HG03060 (cell line): ENCODE results near the gene EIF4E1B.

Experiments used
- ATAC-seq: cut with Tn5 transposase; IDR thresholded peaks from one replicate; pipeline ENCODE4 v1.9.1; 2021; ENCODE audit warnings: low read depth, moderate number of reproducible peaks; ENCODE audit not compliant: unreplicated experiment

The EIF4E1B gene

DNA sequence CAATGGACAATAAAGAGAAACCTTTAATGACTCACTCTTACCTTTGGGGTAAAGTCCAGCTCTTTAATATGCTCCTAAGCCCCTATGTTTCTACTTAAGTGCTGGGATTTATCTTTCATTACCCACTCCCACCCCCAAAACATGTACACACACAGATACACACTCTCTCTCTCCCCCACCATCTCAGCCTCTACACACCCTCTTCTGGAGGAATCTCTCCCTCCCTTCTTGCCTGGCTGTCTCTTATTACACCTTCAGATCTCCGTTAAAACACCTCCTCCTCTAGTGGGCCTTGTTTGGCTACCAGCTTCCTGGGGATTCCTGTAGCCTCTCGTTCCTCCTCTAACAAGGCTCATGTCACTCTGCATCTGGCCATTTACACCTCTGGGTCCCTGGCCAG is 27.4 kb upstream of the EIF4E1B start:
- no peak for ATAC-seq

DNA sequence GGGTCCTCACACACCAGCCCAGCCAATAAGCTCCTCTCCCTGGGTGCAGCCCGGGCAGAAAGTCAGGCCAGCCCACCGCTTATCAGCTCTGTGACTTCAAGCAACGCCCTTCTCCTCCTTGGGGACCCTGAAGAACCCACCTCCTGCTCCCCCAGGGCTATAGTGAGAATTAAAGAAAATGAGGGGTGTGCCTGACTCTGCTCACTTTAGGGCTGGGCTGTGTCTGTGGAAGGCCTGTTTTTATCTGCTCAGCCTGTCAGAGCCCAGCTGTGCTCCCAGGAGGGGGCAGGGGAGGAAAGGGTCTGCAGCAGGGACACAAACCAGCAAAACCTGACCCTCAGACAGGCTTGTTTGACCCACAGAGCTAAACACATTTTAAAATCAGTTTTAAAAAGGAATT is 24.4 kb upstream of the EIF4E1B start:
- no peak for ATAC-seq

DNA sequence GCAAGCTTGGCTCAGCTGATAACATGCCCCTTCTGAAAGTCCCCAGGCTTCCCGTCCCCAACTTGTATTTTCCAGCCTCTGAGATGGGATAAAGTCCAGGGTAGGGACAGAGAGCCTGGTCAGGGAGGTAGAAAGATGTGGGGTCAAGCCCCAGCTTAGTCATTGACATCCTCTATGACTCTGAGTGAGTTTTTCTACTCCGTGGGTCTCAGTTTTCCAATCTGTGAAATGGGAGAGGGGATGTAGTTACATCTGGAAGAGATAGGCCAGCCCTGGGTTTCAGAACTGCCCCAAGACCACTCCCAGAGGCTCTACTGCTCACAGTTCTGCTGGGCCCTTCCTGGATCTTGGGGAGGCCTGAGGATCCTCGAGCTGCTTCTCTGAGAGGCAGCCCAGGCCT is 23.6 kb upstream of the EIF4E1B start:
- ATAC-seq = no peak

DNA sequence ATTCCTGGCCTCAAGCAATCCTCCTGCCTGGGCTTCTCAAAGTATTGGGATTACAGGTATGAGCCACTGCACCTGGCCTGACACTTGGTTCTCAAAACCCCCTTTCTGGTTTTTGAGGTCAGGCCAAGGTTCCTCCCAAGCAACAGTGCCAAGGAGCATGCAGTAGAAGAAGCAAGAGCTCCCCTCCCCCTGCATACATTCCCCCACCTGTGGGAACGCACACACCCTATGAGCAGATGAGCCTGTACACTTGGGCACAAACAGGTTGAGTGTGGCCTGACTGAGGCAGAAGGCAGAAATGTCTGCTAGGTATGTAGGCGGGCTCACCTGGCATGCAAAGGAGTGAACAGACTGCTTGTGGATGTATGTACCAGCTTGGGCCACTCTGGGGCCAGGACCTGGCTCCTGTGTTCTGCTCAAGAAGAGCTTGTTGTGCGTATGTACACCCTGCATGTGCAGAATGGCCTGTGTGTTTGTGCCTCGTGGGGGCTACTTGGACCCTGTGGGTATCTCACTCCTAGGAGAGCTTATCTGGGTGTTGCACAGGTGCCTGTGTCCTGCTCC is 22.3 kb upstream of the EIF4E1B start:
- ATAC-seq = no peak

DNA sequence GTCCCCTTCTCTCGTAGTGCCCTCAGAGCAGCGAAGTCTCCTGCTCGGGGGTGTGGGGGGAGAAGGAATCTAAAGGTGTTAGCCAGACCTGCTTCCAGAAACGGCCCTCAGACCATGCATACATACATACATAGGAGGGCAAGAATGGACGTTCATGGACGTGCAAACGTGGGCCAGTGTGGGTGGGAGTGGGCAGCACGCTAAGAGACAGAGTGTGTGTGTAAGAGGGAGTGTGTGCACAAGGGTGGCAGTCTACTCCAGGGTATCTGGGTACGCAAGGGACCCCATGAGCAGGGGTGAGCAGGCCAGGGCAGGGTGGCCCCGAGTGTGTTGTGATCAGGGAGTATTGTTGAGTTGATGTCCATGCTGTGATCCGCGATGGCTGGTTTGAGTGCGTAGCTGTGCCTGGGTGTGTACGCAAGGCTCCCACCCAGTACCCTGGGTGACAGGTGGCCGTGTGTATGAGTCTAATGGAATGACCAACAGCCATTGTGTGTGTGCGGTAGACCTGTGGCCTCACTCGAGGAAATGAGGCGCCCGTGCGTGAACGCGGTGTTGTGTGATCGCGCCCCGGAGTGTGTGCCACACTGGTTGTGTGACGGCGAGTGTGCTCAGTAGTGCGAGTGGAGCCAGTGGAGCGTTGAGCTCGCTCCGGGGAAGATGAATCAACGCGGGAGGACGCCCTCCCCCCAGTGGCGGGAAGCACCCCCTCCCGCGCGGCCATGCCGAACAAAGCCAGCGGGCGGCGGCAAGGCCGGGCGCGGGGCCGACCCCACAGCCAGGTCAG is 21.3 kb upstream of the EIF4E1B start:
- no peak for ATAC-seq

DNA sequence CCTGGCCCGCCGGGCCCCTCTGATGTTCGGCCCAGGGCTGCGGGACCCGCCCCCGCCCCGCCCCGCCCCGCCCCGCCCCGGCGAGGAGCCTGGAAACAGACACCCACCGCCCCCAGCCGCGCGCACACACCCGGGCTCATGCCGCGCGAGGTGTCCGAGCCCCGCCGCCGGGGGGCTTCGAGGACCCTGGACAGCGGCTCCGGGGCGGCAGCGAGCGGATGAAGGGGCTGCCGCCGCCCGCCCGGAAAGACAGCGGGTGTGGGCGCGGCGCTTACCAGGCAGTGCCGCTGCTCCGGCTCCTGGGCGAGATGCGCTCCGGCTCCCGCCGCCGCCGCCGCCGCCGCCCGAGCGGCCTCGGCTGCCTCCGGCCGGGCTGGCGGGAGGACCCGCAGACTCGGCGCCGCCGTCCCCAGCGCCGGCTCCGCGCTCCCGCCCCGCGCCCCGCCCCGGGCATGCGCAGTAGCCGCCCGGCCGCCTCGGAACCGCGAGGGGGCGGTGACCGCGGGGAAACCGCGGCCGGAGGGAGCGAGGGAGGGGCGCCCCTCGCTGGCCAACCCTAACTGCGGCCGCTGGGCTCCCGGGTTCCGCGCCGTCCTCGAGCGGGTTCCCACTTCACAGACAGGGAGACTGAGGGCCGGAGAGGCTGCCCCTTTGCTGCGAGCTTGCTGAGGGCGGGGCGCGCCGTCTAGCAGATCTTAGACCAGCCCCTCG is 20.6 kb upstream of the EIF4E1B start, which contains the start of gene GPRIN1:
Gene GPRIN1 (minus strand): TSS at position 433 of the 711 bp plus-strand sequence. CDS start 10,322 bp downstream, outside the sequence.
- no peak for ATAC-seq

DNA sequence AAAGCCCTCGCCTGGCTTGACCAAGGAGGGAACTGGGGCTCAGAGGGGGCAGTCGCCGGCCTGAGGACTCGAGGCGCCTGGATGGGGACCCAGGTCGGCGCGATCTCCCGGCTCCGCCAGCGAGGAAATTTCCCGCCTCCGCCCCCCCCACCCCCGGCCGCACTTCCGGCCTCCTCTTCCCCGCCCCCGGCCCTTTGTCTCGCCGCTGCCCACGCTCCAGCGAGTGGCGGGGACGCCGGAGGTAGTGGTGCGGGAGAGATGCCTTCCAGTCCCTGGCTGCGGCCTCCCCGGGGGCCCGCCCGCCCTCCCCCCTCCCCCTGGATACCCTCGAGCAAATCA is 20.1 kb upstream of the EIF4E1B start:
- ATAC-seq = no peak

DNA sequence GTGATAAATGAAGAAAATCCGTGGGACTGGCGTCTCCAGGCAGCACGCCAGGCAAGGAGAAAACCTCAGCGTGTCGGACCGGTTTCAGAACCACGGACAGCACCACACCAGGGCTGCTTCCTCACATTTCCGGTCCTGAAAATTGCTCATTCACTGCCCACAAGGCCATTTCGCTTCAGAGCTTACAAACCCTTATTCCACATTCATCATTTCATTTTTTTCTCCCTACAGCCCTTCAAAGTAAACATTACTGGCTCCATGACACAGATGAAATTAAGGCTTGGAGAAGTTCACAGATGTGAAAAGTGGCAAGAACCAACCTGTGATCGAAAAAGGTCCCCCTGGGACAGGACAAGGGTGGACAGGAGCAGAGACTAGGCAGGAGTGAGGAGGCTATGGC is 19.0 kb upstream of the EIF4E1B start:
- no peak for ATAC-seq

DNA sequence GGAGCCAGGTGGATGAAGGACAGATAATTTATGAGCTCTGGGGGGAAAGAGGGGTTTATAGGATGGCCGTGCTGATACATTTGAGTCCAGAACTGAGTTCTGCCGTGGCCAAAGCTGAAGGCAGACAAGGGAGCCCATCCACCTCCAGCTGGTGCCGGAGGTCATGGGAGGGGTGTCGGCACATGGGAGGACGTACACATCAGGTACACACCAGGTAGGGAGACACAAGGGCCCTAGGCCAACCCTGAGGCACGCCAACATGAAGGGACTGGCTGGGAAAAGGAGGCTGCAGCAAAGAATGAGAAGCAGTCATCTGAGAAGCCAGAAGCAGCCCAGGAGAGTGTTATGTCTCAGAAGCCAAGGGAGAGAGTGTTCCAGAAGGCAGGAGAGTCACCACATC is 18.5 kb upstream of the EIF4E1B start:
- no peak for ATAC-seq

DNA sequence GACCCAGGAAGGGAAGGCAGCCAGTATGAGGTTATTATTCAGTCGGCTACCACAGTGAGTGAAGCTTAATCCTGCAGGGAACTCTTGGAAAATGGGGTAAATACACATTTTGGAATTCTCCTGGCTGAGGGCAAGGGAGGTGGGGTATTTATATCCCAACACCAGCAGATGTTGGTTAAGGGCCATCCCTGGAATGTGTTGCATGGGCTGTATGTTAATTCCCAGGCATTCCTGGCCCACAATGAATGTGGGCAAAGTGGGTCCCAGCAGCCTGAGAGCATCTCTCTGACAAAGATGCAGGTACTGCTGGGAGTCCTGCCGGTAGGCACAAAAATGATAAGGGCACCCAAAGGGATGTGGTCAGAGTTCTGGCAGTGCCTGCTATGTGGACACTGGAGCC is 17.6 kb upstream of the EIF4E1B start:
- ATAC-seq = no peak

DNA sequence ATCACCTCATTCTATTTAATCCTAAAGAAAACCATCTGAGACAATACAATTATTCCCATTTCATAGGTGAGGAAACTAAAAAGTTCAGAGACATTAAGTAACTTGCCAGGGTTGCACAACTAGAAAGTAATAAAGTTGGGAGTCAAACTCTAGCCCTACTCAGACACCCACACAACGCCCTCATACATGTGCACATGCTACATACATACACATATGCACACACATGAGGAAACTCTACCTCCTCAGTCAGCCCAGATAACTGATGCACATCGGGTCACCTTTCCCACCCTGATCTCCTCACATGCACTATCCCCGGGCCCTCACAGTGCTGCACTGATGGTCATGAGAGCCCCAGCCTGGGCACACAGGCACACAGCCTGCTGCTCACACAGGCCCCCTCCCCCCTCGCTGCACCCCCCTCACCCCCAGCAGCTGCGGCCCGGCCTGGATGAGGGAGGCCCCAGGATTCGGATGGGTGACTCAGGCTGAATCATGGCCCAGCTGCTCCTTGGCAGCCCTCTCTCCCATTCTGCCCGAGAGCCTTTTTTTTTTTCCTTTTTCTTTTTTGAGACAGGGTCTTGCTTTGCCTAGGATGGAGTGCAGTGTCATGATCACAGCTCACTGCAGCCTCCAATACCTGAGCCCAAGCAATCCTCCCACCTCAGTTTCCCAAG is 15.5 kb upstream of the EIF4E1B start:
- no peak for ATAC-seq

DNA sequence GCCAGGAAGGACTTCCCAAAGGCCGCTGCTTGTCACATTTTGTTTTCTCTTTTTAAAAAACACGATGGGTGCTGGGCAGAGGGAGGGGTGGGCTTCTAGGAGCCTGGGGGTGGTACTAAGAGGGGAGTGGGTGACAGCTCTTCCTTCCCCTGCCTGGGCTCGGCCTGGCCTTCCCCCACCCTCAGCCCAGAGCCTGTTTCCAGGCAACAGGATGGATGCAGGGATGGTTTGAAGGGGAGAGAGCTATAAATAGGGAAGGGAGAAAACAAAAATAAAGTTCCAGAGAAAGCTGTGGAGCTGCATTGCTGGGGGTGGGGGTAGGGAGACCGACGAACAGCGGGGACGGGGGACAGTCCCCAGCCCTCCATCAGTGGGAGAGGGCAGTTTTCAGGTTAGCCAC is 14.0 kb upstream of the EIF4E1B start:
- ATAC-seq = no peak

DNA sequence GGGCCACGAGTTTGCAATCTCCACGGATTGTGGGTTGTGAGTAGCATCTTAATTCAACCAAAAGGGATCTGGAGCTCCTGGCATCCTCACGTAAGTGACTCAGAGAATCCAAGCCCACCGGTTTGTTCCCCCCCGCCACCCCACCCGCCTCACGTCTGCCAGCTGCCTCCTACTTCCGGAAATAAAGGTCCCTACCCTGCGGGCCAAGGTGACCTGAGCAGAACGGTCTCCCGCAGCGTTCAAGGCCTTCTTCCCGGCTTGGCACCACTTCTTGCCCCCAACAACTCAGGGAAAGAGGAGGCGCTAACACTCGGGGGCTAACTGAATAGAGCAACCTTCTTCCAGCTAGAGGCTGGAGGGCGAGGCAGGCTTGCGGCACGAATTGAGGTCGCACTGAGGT is 11.7 kb upstream of the EIF4E1B start:
- ATAC-seq = no peak

DNA sequence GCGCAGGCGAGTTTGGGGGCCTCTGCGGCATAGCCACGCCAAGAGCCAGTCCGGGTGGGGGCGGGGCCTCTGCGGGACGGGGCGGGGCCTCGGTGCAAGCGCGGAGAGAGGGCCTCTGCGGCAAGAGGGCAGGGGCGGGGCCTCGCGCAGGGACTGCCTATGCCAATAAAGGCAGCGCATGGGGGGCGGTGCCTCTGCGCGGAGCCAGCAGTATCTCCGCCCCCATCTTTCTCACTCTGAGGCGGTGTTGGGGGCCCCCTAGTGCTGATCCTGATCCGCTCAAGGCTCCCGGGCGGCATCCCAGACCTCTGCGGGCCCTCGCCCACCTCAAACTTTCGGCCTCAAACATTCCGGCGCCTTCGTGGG is 11.3 kb upstream of the EIF4E1B start:
- ATAC-seq = no peak

DNA sequence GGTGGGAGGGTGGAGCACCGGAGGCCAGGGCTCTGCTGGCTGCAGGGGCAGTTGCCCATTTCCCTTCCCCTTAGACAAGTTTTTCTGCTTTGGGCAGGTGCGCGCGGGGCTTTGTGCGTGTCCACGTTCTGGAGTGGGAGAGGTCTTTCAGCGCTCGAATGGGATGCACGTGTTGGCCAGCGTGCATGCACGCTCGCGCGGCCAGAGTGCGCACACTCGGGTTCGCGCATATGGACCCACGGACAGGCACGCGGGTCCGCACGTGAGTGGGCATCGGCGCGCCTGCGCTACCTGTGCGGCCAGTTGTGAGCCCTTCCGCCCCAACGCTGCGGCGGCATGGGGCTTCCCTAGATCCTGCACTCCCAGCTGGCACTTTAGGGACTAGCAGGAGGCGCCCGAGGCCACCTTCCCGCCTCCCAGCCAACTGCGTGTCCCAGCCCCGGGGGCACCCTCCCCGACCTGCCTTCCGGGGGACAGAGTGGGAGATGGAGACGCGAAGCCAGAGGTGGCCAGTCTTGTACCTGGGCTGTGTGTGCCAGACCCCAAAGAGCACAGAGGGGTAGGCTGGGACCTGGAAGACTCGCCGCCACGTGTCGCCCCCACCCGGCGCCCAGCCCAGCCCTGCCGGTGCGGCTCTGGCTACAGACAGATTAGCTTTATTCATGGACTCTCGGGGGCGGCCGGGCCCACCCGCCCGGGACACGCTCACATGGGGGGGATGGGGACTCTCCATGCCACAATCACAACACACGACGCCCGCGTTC is 10.7 kb upstream of the EIF4E1B start:
- no peak for ATAC-seq

DNA sequence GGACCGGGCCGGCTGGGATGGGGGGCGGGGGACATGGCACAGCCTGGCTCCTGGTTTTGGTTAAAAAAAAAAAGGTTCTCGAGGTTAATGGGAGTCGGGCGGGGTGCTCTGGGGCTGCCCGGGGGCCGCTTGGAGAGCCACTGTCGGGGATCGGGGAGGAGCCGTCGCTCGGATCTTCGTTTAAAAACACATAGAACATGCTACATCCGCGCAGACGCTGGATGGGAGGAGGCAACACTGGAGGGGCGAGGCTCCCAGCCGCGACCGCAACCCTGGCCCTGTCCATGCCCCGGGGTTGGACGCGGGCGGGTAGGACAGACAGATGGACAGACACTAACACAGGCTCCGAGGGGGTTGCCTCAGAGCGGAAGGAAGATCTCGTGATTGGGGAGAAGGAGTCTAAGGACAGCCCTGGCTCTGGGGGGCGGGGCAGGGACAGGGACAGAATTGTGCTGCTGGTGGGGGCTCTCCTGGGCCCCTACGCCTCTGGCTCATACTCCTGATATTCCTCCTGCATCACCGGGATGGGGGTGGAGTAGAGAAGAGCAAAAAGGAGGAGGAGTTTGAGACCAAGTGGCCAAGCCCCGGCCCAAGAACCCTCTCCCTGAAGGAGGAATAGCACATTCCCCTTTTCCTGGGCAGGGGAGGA is 10.0 kb upstream of the EIF4E1B start:
- no peak for ATAC-seq

DNA sequence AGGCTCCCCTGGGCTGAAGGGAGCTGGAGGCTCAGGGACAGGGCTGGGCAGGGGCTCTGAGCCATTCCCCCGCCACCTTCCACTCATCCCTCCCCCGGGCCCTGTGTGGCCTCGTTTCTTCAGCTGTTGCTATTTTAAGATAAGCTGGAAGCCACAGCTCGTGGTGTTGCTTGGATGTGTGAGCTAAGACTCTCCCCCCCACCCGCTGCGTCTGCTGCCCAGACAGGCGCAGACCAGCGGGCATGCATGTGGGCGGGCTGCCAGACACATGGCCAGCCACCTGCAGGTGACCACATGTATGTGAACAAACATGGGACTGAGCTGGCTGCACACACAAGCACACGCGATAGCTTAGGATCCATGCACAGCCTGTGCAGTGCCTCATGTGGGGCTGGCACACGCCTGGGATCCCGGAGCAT is 8.8 kb upstream of the EIF4E1B start:
- no peak for ATAC-seq

DNA sequence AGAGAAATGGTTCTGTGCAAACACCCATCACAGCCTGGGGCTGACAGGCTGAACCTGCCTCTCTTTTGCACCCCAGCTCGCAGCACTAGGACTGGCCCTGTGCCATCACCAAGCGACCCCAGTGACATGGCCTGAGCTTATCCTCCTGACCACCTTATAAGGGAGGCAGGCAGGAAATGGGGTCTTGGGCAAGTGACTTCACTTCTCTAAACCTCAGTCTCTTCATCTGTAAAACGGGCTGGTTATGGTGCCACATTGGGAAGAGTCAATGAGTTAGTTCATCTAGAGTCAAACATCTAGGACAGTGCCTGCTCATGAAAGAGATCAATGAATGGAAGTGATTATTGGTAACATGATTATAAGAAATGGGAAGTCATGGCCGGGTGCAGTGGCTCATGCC is 6.3 kb upstream of the EIF4E1B start:
- ATAC-seq = no peak

DNA sequence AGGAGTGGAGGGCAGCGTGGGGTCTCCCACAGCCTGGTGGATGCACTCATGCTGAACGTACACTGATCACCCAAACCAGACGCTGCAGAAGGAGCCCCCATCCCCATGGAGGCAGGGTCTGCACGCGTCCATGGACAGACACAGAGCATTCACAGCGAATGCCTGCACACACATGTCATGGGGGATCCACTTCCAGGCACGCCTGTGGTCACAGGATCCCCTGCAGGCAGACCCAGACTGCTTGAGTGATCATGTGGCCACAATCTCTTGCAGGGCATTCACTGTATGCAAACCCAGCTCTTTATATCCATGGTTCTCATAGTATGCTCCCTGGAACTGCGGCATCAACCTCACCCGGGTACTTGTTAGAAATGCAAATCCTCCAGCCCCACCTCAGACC is 5.5 kb upstream of the EIF4E1B start:
- no peak for ATAC-seq

DNA sequence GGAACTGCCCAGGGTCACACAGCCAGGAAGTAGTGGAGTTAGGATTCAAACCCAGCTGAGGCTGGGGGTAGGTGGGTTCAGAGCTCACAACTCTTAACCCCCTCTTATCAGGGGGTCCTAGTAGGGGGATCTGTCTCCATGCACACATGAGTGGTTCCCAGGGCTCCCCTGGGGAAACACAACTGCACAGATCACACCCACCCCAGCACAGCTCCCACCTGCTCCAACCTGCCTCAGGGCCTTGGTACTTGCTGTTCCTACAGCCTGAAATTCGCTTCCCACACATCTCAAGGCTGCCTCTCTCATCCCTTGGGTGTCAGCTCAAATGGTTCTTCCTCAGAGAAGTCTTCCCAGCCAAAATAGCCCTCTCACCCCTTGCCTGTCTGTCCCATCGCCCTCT is 5.0 kb upstream of the EIF4E1B start:
- no peak for ATAC-seq
